GM21737 (cell line): Measurements from ENCODE around the gene TRIM62.

ENCODE experiments used
- ATAC-seq: cut with Tn5 transposase; IDR thresholded peaks from one replicate; pipeline ENCODE4 v1.9.1; 2021; ENCODE audit warnings: mild to moderate bottlenecking, moderate library complexity; ENCODE audit not compliant: unreplicated experiment

Gene TRIM62

DNA sequence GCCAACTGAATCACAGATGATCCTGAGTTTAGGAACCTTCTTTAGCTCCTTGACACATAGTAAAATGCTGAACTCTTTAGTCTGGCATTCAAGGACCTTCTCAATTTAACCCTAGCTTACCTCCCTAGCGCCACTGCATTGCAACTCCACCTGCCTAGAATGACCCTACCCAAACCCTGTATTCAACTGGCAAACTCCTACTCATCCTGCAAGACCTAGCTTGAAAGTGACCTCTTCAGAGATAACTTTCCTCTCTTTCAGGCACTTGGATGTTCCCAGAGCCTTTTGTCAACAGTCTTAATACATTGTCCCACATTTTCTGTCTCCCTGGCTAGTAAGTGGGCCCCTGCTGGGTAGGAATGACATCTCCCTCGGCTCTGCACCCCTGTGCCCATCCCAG is 19.7 kb downstream of the TRIM62 start:
- no peak for ATAC-seq

GRCh38 chr1:33161061-33161681 is 20.7 kb downstream of the TRIM62 start:
- ATAC-seq = no peak

DNA sequence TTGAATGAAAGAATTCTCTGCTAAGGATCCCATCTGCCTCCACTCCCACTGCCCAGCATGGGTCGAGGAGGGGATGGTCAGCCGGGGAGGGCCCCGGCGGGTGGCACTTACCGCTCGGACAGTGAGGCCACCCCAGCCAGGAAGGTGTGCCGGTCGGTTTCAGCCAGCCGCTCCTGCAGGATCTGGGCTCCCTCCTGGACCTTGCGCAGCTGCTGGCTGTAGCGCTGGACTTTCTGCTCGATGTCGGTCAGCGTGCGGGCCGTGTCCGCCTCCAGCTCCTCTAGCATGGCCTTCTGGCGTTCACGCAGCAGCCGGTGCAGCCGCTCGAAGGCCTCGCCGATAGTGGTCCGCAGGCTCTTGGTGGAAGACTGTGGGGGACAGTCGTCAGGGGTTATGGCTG is 22.3 kb downstream of the TRIM62 start:
- ATAC-seq = no peak

DNA sequence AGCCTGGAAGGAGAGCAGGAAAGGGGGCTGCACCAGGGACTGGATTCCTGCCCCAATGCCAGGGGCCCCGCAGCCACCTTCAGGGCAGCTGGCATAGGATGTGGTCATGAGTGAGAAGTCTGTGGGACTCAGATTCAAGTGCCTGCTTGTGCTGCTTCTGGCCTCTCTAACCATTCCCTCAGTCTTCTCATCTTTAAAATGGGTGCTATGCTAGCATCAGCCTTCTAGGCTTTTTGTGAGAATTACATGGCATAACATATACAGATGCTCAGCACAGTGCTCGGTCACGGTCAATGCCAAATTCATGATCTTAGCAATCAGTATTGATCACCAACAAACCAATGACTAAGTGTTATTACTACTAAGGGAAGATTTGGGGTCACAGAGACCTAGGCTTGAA is 23.5 kb downstream of the TRIM62 start:
- no peak for ATAC-seq

GRCh38 chr1:33157131-33157530 is 24.7 kb downstream of the TRIM62 start:
- ATAC-seq = no peak

- ATAC-seq = no peak
These were observed 25.8 kb downstream of the TRIM62 start for GRCh38 chr1:33155877-33156538.

- no peak for ATAC-seq
These were observed 28.2 kb downstream of the TRIM62 start for GRCh38 chr1:33153650-33154049.

- no peak for ATAC-seq
These were observed 29.0 kb downstream of the TRIM62 start for GRCh38 chr1:33152685-33153432.

- ATAC-seq = no peak
These were observed 30.7 kb downstream of the TRIM62 start for GRCh38 chr1:33151116-33151515.

- ATAC-seq = no peak
These were observed 31.3 kb downstream of the TRIM62 start for GRCh38 chr1:33150522-33150921.

GRCh38 chr1:33149453-33150190 is 32.2 kb downstream of the TRIM62 start:
- no peak for ATAC-seq

DNA sequence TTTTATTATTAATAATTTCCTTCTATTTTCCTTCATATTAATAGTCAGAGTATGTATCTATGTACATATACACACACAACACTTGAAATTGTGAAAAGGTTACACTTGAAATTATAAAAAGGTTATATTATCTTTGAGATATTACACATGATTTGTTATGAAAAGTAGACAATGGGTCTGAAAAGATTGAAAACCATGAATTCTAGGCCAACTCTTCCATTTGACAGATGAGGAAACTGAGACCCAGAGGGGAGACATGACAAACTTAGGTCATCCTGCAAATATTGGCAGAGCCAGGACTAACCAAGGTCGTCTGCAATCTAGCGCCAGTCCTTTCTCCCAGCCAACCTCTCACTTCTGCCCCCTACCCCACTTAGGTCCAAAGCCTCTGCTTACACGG is 33.2 kb downstream of the TRIM62 start:
- ATAC-seq = no peak

DNA sequence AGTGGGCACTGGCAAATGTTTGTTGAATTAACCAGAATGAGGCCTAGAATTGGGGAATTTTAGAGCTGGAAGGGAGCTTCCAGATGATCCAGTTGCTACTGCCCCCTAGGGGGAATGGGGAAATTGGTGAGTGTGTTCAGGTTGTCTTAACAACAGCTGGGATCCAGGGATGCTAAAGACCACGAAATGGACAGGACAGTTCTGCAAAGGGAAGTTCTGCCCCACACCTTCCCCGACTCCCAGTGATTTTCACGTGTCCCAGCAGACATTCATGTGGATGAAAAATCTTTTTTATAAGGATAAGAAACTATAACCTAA is 33.9 kb downstream of the TRIM62 start:
- ATAC-seq = no peak

DNA sequence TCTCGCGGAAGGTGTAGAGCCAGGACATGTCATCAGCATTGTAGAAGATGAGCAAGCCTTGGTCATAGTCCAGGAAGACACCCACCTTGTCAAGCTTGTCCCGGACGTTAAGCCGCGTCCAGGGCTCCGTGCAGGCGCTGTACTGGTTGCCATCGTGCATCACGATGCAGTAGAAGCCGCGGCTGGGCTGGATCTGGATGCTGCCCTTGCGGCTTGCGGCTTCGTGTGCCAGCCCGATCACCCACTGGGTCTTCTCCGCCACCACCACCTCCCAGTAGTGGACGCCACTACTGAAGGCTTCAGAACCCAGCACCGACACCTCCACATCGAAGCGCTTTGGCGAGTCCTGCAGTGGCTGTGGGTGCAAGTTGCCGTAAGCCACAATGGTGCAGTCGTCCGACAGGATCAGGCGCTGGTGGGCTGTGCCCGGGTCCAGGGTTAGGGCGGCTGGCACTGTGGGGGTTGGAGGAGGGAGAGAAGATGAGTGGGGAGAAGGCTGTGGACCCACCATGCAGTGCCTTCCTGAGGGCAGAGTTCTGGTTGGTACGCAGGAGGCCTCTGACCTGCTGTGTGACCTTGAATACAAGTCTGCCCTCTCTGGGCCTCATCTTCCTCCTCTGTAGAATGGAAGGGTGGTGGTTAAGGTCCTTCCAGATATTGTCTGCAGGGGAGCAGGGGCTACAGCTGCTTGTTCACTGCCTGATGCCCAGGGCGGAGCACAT is 34.4 kb downstream of the TRIM62 start:
- ATAC-seq = no peak

GRCh38 chr1:33146003-33146402 is 35.8 kb downstream of the TRIM62 start:
- ATAC-seq = no peak

- ATAC-seq = no peak
These were observed 38.1 kb downstream of the TRIM62 start for GRCh38 chr1:33143698-33144097.

- ATAC-seq = no peak
These were observed 38.7 kb downstream of the TRIM62 start for GRCh38 chr1:33143176-33143575.

GRCh38 chr1:33142483-33143064 is 39.3 kb downstream of the TRIM62 start:
- no peak for ATAC-seq

DNA sequence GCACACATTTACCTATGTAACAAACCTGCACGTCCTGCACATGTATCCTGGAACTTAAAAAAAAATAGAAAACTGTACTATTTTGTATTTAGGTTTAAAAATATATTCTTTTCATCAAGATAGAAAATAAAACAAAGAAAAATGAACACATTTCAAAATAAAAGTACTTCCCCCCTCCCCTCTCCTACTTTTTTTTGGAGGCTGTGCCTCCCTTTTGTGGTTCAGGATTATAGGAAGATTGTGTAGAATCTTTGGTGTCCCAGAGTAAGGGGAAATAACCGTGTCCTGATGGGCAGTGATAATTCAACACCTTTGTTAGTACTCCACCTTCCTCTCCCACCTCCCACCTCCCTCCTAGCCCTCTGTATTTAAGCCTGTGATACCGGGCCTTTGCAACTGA is 40.1 kb downstream of the TRIM62 start:
- no peak for ATAC-seq

GRCh38 chr1:33141216-33141615 is 40.6 kb downstream of the TRIM62 start:
- no peak for ATAC-seq
